Middle frontal gyrus (tissue), 1 donor: ENCODE measurements around the gene TRIM10.
"Not testable (repeated sequence)": the region's sequence is repeated elsewhere in the genome, so short reads cannot be mapped to it uniquely, and the experiment has no call there.

Experiments used
- DNase-seq: peaks from one replicate; pipeline ENCODE4 v3.0.0-alpha.2; 2015; ENCODE audit warnings: low spot score; ENCODE audit errors: extremely low spot score

The TRIM10 gene

GRCh38 chr6:30130179-30130679 lies 30.8 kb downstream of the TRIM10 start:
- no peak for DNase-seq

- DNase-seq, result no peak
These were observed 31.5 kb downstream of the TRIM10 start for GRCh38 chr6:30129265-30130178.

DNA sequence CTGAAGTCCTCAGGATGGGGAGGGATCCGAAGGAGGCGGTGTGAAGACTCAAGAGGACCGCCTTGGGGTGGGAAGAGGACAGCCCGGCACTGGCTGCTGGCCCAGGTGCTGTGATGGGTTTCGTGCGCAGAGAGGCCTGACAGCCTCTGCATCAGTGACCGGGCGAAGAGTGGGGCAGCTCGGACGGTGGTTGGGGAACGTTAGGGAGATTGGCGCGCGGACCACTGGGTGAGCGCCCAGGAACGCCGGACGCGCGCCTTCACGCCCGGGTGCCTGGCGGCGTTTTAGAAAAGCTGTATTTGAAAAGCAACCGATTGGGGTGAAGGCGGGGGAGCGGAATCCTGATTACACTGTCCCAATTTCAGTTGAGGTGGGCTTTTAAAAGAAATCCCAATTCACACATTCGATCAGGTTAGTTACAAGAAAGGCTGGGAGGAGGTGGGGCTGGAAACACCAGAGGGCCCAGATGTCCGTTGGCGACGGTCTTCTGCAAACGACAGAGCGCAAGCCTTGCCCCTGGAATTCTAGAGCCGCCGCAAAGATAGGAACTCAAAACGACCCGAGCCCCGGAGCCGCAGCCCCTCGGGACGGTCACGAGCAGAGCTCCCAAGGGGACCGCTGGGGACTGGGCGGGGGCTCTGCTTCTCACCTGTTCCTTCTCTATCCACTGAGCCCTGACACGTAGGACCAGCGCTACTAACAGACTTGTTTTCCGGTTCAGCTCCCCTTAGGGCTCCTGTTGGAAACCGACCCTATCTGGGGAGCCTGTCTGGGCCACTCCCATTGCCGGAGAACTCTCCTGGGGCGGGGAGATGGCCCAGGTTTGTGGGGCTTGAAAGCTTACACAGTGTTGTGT lies 33.5 kb downstream of the TRIM10 start:
- no peak for DNase-seq

- DNase-seq, result no peak
These were observed 38.5 kb downstream of the TRIM10 start for GRCh38 chr6:30122515-30122914.

- no peak for DNase-seq
These were observed 39.3 kb downstream of the TRIM10 start for GRCh38 chr6:30121446-30122366.

DNA sequence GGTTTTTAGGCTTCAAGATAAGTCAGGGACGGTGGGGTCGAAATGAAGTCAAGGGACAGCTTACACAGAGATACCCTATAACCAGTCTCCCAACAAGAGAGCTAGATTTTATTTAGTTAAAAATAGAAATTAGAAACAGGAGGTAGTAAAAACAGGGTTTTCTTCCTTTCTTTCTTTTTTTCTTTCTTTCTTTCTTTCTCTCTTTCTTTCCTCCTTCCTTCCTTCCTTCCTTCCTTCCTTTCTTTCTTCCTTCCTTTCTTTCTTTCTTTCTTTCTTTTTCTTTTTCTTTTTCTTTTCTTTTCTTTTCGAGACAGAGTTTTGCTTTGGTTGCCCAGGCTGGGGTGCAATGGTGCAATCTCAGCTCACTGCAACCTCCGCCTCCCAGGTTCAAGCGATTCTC lies 42.3 kb downstream of the TRIM10 start:
- DNase-seq, result not testable (repeated sequence)

DNA sequence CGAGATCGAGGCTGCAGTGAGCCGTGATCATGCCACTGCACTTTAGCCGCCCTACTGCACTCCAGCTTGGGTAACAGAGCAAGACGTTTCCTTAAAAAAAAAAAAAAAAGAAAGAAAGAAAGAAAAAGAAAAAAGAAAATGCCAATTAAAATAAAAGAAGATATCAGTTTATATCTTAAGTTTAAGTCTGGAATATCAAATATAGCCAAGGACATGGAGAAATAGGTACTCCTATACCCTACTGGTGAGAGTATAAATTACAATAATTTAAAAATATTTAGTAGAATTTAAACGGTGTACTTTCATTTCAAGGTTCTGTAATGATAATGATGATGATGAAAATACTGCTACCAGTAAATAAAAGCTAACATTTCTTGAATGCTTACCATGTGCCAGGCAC lies 44.3 kb downstream of the TRIM10 start:
- DNase-seq, result no peak

GRCh38 chr6:30113841-30114240 lies 47.2 kb downstream of the TRIM10 start:
- no peak for DNase-seq

DNA sequence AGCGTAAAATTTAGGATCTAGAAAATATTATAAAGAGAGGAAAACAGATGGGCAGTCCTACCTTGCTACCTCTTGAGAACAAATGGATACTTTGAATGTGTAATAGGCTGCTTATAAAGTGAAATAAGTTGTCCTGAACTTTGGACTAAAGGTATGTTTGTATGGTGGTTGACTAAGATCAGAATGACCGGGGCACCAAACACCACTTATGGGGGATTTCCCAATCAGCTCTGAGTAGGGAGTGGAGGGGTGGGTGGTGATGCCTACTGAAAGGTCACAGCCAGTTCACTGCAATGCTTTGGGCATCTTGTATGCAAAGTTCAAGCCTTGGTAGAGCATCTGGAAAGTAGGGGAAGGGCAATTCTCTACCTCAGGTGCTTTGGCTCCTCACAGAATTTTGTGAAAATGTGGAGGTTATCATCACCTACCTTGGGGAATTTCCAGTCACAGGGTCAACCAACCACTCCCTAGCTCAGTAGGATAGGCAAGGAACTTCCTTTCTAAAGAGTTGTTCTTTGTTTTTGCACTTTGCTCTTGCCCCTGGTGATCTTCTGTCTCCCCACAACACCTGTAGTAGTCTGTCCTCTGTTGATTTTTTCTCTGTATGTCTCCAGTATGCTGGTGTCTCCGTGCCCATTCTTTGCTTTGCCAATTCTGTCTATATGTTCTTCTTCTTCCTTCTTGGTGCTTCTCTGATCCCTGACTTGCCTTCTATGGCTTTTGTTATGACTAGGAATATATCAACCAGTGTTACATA lies 47.8 kb downstream of the TRIM10 start, which contains the start of gene TRIM31:
TSS of gene TRIM31 (minus strand) at position 88 of the 757 bp plus-strand sequence. CDS start 285 bp downstream, outside the sequence.
- DNase-seq, result no peak

DNA sequence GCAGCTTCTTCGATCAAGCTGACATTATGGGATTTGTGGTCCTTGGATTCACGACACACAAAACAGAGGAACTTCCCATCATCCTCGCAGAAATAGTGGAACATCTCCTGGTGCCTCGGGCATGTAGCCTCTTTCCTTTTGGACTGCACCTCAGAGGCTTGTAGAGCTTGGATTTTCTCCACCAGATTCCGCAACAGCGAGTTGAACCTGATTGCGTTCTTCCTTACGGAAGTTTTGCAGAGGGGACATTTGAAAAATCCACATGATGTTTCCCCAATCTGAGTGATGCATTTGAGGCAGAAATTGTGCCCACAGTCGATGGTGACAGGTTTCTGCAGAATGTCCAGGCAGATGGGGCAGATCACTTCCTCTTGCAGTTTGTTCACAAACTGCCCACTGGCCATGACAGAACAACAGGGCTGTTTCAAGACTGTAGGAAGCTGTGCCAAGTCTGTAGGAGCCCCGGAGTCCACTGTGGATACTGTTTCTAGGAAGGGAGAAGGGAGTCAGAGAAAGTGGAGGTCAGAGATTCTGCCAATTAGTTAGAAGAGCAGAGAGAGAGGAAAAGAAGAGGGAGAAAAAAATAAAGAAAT lies 48.5 kb downstream of the TRIM10 start:
- no peak for DNase-seq

DNA sequence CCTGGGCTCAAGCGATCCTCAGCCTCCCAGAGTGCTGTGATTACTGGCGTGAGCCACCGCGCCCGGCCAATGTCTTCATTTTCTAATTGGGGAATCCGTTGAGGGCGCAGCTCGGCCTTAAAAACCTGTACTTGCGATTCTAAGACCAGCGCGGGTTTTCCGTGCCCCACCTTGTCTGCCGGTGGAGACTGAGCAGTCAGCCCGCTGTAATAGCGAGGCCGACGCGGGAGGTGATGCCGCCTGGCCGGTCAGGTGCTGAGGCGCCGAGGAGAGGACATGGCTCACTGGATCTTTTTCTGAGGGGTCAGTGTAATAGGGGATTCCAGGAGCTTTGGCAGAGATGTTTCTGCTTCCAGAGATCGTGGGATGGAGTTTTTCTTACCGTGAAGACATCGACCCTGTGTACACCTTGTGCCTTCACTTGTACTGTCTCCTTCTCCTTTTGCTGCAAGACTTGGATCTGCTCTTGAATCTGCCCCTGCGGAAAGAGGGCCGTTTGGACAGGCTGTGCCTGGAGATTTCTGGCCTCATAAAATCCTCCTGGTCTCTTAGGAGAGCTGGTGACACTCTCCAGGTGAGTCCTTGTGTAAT lies 49.6 kb downstream of the TRIM10 start:
- DNase-seq, result no peak

DNA sequence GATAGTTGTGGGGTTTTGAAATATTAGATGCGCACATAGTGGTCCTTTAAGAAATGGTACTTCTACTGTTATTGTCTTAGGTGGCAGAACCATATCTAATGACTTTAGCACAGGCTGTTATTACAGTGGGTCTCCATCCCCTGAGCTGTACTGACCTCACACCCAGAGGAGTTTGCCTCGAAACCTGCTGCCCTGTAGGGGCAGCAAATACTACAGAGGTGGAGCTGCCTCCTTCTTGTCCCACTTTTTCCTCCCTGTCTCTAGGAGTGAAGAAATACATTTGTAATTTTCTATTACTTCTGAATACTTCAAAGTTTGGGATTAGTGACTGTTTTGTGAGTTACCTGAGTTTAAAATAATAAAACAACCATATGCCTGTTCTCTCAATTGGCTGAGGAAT lies 56.4 kb downstream of the TRIM10 start:
- no peak for DNase-seq

GRCh38 chr6:30103872-30104179 lies 57.2 kb downstream of the TRIM10 start:
- no peak for DNase-seq

DNA sequence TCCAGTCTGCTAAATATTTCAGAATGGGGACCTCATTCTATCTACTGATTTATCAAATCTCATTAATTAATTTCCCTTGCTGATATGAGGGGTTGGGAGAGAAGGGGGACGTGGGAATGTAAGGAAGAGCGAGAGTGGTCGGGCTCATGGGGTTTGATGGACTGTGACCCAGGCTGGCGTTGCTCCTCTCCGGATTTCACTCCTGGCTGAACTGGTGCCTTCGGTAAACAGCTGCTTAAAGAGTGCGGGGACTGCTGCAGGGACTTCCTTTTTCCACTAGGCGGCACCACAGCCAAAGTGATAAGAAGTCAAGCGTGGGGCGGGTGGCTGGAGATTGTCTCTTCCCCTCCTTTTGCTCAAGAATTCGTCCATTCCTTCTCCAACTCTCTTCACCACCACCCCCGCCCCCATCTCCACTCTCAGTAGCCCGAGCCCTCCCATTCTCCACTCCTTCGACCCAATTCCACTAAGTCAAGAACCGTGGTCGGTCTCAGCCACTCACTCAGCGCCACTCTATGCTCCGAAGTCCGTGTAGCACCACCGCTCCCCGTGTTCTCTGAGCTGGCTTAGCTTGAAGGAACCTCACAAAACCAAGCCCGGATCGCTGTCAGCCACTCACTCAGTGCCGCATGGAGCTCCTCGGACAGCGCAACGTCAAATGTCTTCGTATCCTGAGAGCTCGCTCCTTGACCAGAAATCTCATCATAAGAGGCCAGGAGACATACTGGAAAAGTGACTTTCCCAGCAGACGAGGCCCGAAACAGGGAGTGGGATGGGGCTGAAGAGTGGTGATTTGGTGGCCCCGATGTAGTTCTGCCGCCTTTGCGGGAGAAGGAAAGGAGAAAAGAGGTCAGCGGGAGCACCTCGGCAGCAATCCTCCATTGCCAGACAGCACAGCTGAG lies 57.8 kb downstream of the TRIM10 start:
- DNase-seq, result peak; percentile 68

DNA sequence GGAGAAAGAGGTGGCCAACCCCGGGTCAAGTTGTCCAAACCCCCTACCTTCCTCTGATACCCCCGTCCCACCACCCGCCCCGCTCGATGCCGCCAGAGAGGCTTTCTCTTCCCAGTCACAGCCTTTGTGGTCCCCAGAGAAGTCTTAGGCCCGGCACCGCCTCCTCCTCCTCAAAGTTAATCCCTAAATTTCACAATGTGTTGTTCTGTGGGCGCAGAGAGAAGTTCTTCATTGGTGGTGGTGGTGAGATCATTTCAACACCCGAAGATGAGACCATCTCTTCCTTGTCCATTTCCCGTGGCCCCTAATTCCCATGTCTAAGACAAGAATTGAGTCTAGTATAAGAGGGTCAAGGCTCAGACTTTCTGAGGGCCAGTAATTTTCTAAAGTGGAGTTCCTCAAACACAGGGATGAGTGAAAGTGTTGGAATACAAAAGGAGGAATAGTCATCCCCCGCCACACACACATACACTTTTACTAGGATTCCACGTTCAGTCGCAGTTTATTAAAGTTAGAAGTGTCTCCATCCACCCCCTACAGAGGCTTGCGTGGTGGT lies 58.5 kb downstream of the TRIM10 start:
- DNase-seq, result no peak
